Kidney epithelial cell (primary cell): ENCODE results near the gene RASA1. TPM values are rescaled to one million over a fixed set of nuclear protein-coding genes. Genes with fewer than 3 reads are reported as not detected.

ENCODE experiments used
- DNase-seq: peaks from one replicate; pipeline ENCODE4 v3.0.0-alpha.2; 2010; ENCODE audit warnings: low read depth
- H3K27me3 ChIP-seq: 2 replicates; pipeline ENCODE4 v1.6.0; 2011; ENCODE audit warnings: low read length; ENCODE audit not compliant: control insufficient read depth, insufficient read depth
- H3K36me3 ChIP-seq: 2 replicates; pipeline ENCODE4 v1.5.1; 2011; ENCODE audit warnings: low read length; ENCODE audit not compliant: control insufficient read depth, insufficient read depth
- H3K4me3 ChIP-seq: 2 replicates; pipeline ENCODE4 v1.5.1; 2011; ENCODE audit warnings: low read depth, mild to moderate bottlenecking, control low read depth, low read length
- total RNA-seq: library from RNA; depleted of rRNA; stranded (reverse); fragments of >200 nt; gene quantifications from 2 replicates; pipeline ENCODE4 v1.2.3, GENCODE V29; 2015
- TF ChIP-seq, protein P1 (sequence below): IDR thresholded peaks from 2 replicates; pipeline ENCODE4 v1.5.1; 2011; ENCODE audit warnings: mild to moderate bottlenecking, moderate library complexity, low read length, control low read depth, inconsistent platforms; ENCODE audit not compliant: insufficient read depth, poor library complexity, severe bottlenecking

Gene RASA1
- total RNA-seq, 1 donor from 2014 or later: 42.8 TPM

- H3K27me3 ChIP-seq: no peaks in the 10 kb centered on the region
These were observed 100.9 kb downstream of the RASA1 start for GRCh38 chr5:87368601-87369000.

GRCh38 chr5:87369431-87369830 lies 101.7 kb downstream of the RASA1 start:
- Histone ChIP-seq H3K4me3 (no peak overlapping the region), H3K36me3 (no peaks in the 10 kb centered on the region), H3K27me3 (no peaks in the 10 kb centered on the region)
- no peak for DNase-seq
- TF ChIP-seq, protein P1, sequence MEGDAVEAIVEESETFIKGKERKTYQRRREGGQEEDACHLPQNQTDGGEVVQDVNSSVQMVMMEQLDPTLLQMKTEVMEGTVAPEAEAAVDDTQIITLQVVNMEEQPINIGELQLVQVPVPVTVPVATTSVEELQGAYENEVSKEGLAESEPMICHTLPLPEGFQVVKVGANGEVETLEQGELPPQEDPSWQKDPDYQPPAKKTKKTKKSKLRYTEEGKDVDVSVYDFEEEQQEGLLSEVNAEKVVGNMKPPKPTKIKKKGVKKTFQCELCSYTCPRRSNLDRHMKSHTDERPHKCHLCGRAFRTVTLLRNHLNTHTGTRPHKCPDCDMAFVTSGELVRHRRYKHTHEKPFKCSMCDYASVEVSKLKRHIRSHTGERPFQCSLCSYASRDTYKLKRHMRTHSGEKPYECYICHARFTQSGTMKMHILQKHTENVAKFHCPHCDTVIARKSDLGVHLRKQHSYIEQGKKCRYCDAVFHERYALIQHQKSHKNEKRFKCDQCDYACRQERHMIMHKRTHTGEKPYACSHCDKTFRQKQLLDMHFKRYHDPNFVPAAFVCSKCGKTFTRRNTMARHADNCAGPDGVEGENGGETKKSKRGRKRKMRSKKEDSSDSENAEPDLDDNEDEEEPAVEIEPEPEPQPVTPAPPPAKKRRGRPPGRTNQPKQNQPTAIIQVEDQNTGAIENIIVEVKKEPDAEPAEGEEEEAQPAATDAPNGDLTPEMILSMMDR: no peak

More at GRCh38 chr5:87368601-87369000, 100.9 kb downstream of the RASA1 start:
- TF ChIP-seq, protein P1: no peak
- DNase-seq: no peak
- Histone ChIP-seq H3K36me3 (no peaks in the 10 kb centered on the region), H3K4me3 (no peak overlapping the region)

GRCh38 chr5:87372705-87373104 lies 105.0 kb downstream of the RASA1 start:
- Histone ChIP-seq H3K4me3 (no peak overlapping the region), H3K27me3 (no peaks in the 10 kb centered on the region), H3K36me3 (no peaks in the 10 kb centered on the region)
- no peak for DNase-seq
- TF ChIP-seq, protein P1: no peak

- no peaks in the 10 kb centered on the region for H3K36me3 ChIP-seq
- no peak for DNase-seq
- no peaks in the 10 kb centered on the region for H3K27me3 ChIP-seq
- TF ChIP-seq, protein P1: no peak
- H3K4me3 ChIP-seq: no peak overlapping the region
These were observed 114.5 kb downstream of the RASA1 start for GRCh38 chr5:87382224-87382623.

DNA sequence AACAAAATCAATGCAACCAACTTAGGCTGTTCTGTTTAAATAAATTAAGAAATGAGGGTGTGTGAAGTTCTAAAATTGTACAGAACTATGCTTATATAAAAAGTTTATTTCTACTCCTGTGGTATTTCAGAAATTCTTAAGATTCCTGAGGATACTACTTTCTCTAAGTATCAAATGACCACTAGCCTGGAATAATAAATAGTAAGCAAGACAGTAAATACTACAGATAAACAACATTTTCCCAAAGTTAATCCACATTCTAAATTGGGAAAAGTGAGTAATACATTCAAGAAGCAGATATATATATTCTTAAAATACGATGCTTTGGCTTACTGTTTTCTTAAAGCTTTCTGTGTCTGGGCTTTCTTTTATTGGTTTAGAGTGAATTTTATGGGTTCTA lies 115.5 kb downstream of the RASA1 start:
- H3K4me3 ChIP-seq: no peak overlapping the region
- no peak for DNase-seq
- TF ChIP-seq, protein P1: no peak
- H3K36me3 ChIP-seq: no peaks in the 10 kb centered on the region
- no peaks in the 10 kb centered on the region for H3K27me3 ChIP-seq

- Histone ChIP-seq H3K4me3 (no peak overlapping the region), H3K36me3 (no peaks in the 10 kb centered on the region), H3K27me3 (no peaks in the 10 kb centered on the region)
- TF ChIP-seq, protein P1: no peak
- no peak for DNase-seq
These were observed 118.1 kb downstream of the RASA1 start for GRCh38 chr5:87385802-87386201.
